Transverse colon (tissue), 4 donors: ENCODE measurements around the gene SLC51A.

Source experiments
- EP300 ChIP-seq: sonication (generic); formaldehyde crosslinking; IDR thresholded peaks from one replicate; pipeline ENCODE4 v1.6.1; 2017; ENCODE audit warnings: antibody characterized with exemption, low read depth
- POLR2A ChIP-seq: fragments of 450-650 bp; IDR thresholded peaks from one replicate; pipeline ENCODE4 v1.6.1; 2016; ENCODE audit warnings: antibody characterized with exemption, mild to moderate bottlenecking, moderate library complexity
- POLR2AphosphoS5 ChIP-seq, 3 donors: sonication (generic); formaldehyde crosslinking; IDR thresholded peaks; one replicate each; pipeline ENCODE4 v1.6.1; 2016; ENCODE audit warnings: antibody characterized with exemption in 3 of 3
- TF ChIP-seq, protein P1 (sequence below), 5 experiments: fragments of 200-600 bp in 3 of 5; fragments of 450-650 bp in 2 of 5; sonication (generic) in 3 of 5; IDR thresholded peaks; 1 replicate in 2 of 5; 2 replicates in 3 of 5; pipeline ENCODE4 v1.5.1; 2016 to 2017; ENCODE audit warnings: antibody characterized with exemption in 5 of 5, inconsistent platforms in 3 of 5, mild to moderate bottlenecking in 2 of 5, moderate library complexity in 1 of 5

DNA sequence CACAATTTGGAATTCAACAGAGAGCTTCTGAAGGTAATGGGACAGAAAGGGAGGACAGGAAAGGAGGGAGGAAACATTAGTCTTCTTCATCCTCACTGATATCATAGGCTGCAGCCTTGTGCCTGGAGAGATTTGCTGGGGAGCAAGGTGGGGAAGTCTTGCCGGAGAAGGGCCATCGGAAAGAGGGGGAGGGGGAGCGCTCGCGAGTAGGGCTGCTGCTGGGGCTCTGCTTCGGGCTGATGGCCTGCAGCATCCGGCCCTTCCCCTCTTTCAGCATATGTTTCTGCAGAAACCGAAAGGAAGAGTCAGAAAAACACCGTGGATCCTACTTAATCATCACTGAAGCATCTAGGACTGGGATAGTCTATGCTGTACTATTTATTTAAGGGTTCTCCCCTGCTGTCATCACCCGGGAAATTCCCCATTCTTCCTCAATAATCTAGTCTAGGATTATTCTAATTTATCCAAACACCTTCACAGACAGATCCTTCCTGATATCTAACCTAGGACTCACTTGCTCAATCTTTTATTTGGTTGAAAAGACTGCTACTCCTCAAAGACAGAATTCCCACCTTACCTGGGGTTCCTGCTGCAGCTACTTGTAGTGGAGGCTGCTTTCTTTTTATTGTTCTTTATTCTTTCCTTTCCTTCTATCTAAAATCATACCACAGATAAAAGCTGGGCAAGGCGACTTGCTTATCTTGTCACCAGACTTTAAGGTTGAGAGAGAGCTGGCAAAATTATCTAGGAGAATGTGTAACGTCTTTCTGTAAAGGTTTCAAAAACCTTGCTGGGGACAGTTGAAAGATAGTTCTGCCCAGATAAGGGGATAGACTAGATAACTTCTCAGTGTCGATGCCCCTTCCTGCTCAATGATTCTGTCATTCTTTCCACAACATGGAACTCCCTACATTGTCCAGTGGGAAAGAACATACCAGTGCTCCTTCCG is 22.6 kb downstream of the SLC51A start:
- TF ChIP-seq, protein P1, sequence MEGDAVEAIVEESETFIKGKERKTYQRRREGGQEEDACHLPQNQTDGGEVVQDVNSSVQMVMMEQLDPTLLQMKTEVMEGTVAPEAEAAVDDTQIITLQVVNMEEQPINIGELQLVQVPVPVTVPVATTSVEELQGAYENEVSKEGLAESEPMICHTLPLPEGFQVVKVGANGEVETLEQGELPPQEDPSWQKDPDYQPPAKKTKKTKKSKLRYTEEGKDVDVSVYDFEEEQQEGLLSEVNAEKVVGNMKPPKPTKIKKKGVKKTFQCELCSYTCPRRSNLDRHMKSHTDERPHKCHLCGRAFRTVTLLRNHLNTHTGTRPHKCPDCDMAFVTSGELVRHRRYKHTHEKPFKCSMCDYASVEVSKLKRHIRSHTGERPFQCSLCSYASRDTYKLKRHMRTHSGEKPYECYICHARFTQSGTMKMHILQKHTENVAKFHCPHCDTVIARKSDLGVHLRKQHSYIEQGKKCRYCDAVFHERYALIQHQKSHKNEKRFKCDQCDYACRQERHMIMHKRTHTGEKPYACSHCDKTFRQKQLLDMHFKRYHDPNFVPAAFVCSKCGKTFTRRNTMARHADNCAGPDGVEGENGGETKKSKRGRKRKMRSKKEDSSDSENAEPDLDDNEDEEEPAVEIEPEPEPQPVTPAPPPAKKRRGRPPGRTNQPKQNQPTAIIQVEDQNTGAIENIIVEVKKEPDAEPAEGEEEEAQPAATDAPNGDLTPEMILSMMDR (IDR thresholded peaks at IDR 0.05) = no peak
- TF ChIP-seq POLR2AphosphoS5 (IDR thresholded peaks at IDR 0.05) = no peak
- no peak for TF ChIP-seq POLR2A
- TF ChIP-seq EP300 = no peak
